Measurements from ENCODE around the gene PRR16.
A peak's percentile ranks its signal among the peaks of the same experiment; 100 is the strongest.

Gene PRR16

DNA sequence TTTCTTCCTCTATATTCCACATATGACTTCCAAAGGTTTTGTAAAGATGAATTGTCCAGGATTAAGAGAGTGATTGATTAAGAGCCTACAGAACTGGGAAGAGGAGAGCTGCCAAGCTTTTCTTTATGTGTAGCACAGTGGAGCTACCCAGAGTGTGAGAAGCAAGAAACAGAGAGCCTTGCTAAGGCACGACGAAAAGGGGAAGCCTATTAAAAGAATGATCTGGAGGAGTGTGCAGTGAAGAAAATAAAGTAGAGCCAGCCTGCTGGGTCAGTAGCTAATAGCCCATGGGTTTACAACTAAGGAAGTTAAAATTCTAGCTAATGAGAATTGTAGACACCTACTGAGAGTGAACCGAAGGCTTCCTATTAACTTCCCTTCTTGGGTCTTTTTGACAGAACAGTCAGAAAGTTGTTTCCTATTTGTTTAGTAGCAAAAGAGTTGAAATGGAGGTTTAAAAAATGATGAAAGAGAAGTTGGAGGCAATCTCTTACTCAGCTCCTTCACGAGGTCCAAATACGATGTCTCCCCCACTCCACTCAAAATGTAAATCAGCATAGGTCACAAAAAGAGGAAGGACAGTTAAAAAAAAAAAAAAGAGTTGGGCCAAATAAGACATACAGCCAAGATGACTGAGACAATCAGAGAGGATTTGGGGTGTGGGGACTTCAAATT, 957 bp upstream of the PRR16 start:
- no peak for DNase-seq (ENCODE audit: low read depth, low spot score)

- DNase-seq (ENCODE audit: low read depth, low spot score) = no peak
Observed at GRCh38 chr5:120464627-120465435, 731 bp downstream of the PRR16 start.

DNA sequence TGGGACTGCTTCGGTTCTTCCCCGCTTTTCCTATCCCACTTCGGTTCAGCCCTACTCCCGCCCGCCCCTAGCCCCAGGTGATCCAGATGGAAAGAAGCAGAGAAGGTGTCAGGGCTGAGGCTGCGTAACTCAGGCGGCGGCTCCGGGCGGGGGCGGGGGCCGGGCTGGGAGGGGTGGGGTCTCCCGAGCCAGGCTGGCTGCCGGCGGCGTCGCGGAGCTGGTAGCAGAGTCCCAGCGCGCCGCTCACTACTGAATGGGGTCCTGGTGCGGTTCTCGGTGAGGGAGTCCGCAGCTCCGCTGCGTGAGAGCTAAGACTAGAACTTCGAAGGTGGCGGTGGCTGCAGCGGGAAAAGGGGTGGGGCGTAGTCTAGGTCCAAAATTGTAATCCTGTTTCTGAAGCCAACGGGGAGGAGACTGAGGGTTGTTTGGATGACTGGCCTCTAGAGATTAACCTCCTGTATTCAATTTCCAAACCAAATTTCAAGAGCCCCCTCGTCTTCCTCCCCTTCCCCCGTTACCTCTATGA, 1.4 kb downstream of the PRR16 start:
- no peak for DNase-seq (ENCODE audit: low read depth, low spot score)

- no peak for DNase-seq (ENCODE audit: low read depth, low spot score)
Observed at GRCh38 chr5:120466341-120467006, 2.4 kb downstream of the PRR16 start.

GRCh38 chr5:120471971-120472370, 7.9 kb downstream of the PRR16 start:
- DNase-seq (ENCODE audit: low read depth, low spot score) = no peak

- no peak for DNase-seq (ENCODE audit: low read depth, low spot score)
Observed at GRCh38 chr5:120472911-120473310, 8.8 kb downstream of the PRR16 start.

- DNase-seq (ENCODE audit: low read depth, low spot score) = no peak
Observed at GRCh38 chr5:120473332-120473731, 9.2 kb downstream of the PRR16 start.

DNA sequence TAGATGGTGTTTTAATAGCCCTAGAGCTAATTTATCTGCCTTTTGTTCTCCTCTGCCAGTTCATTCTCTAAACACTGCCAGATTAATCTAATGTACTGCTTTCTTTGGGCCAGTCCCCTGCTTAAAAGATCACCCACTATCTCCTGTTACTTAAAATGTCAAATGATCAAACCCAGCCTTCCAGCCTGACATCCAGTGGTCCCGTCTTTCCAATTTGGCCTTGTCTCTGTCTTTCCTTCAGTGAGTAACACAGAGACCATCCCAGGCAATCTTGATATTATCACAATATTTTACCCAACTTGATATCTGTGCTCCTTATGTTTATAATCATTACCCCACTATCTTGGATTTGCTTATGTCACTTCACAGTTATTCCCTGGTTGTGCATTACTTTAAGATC, 12.0 kb downstream of the PRR16 start:
- no peak for DNase-seq (ENCODE audit: low read depth, low spot score)

- no peak for DNase-seq (ENCODE audit: low read depth, low spot score)
Observed at GRCh38 chr5:120479066-120479465, 15.0 kb downstream of the PRR16 start.

GRCh38 chr5:120499876-120500563, 35.9 kb downstream of the PRR16 start:
- DNase-seq (ENCODE audit: low read depth, low spot score) = no peak

DNA sequence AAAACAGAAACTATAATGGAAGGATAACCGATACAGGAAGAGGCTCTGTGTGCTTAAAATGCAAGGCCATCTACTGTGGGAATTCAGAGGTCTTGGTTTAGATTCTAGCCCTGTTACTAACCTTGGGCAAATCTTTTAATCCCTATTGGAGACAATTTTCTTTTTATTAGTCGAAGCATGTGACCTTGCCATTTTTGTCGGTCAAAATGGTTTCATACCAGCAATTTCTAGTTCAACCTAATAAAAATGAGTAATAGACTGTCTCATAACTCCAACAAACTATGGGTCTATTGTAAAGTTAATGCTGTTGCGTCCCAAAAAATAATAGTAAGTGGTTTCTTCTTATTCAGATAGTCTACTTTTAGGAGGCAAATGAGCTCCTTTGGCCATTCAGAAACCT, 38.4 kb downstream of the PRR16 start:
- no peak for DNase-seq (ENCODE audit: low read depth, low spot score)

GRCh38 chr5:120503341-120503740, 39.2 kb downstream of the PRR16 start:
- no peak for DNase-seq (ENCODE audit: low read depth, low spot score)

- no peak for DNase-seq (ENCODE audit: low read depth, low spot score)
Observed at GRCh38 chr5:120504057-120504456, 40.0 kb downstream of the PRR16 start.

GRCh38 chr5:120507197-120507596, 43.1 kb downstream of the PRR16 start:
- DNase-seq (ENCODE audit: low read depth, low spot score) = no peak

GRCh38 chr5:120507800-120508463, 43.8 kb downstream of the PRR16 start:
- DNase-seq (ENCODE audit: low read depth, low spot score) = no peak

DNA sequence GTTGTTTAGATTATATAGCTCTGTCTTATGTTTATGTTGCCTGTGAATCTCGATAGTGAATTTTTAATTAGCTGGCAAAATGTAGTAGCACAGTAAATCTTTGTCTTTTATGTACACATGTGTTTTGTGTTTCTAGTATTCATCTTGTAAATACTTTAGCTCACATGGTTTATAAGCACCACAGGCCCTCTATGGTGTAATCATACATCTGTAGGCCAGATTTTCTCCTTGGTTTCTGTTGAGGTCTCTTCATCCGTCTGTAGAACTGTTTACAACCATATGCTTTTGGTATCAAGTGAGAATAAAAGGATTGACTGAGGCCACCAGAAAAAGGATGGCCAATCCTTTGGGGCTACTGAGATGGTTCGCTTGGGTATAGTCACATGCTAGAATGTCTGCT, 45.0 kb downstream of the PRR16 start:
- no peak for DNase-seq (ENCODE audit: low read depth, low spot score)

DNA sequence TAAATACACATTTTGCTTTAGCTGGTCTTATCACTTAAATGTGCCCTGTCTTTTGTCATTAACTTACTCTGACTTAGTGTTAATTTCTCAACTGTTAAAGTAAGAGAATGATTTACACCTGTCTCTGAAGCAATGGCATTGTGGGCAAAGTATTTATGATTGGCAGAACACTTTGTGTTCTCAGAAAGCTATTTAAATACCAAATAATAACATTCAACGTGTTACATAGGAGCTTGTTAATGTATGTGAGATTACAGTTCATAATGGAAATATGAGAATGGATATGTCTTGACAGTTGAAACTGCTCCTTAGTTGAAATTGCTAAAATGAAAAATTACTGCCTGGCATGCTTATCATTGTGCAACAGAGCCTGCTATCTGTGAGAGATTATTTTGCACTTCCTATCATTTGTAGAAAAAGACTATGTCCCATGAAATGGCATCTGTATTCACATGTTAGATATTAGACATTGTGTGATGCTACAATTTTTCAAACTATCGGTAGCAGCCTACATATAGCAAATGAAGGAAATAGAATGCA, 46.1 kb downstream of the PRR16 start:
- DNase-seq (ENCODE audit: low read depth, low spot score) = no peak

- DNase-seq (ENCODE audit: low read depth, low spot score) = no peak
Observed at GRCh38 chr5:120510994-120511686, 47.0 kb downstream of the PRR16 start.

GRCh38 chr5:120512068-120512467, 48.0 kb downstream of the PRR16 start:
- peak; percentile 79 for DNase-seq (ENCODE audit: low read depth, low spot score)
